HG02678 (cell line): ENCODE measurements around the gene EPM2A.

Experiments used
- ATAC-seq: cut with Tn5 transposase; IDR thresholded peaks from one replicate; pipeline ENCODE4 v1.9.1; 2021; ENCODE audit warnings: mild to moderate bottlenecking, moderate library complexity; ENCODE audit not compliant: unreplicated experiment

The EPM2A gene

GRCh38 chr6:145620088-145620487 is 115.2 kb downstream of the EPM2A start:
- no peak for ATAC-seq

- ATAC-seq = no peak
These were observed 125.8 kb downstream of the EPM2A start for GRCh38 chr6:145609521-145609920.

- no peak for ATAC-seq
These were observed 126.5 kb downstream of the EPM2A start for GRCh38 chr6:145608850-145609249.

GRCh38 chr6:145603991-145604390 is 131.3 kb downstream of the EPM2A start:
- ATAC-seq = no peak

- no peak for ATAC-seq
These were observed 131.9 kb downstream of the EPM2A start for GRCh38 chr6:145603424-145603833.

- ATAC-seq = no peak
These were observed 132.5 kb downstream of the EPM2A start for GRCh38 chr6:145602726-145603326.

- no peak for ATAC-seq
These were observed 133.9 kb downstream of the EPM2A start for GRCh38 chr6:145601397-145601796.

GRCh38 chr6:145600299-145600698 is 135.0 kb downstream of the EPM2A start:
- no peak for ATAC-seq

- ATAC-seq = no peak
These were observed 146.3 kb downstream of the EPM2A start for GRCh38 chr6:145588981-145589380.

- no peak for ATAC-seq
These were observed 148.0 kb downstream of the EPM2A start for GRCh38 chr6:145587334-145587733.

GRCh38 chr6:145583753-145584152 is 151.6 kb downstream of the EPM2A start:
- no peak for ATAC-seq
